Esophagus muscularis mucosa (tissue), 4 donors: ENCODE measurements around the gene NEU3.

ENCODE experiments used
- CTCF ChIP-seq, 3 experiments: fragments of 200-600 bp in 2 of 3; fragments of 450-650 bp in 1 of 3; sonication (generic) in 2 of 3; IDR thresholded peaks; one replicate each; pipeline ENCODE4 v1.5.1; 2017 to 2019; ENCODE audit warnings: antibody characterized with exemption in 3 of 3, mild to moderate bottlenecking in 2 of 3, moderate library complexity in 1 of 3
- EP300 ChIP-seq: sonication (generic); formaldehyde crosslinking; IDR thresholded peaks from one replicate; pipeline ENCODE4 v1.6.1; 2017; ENCODE audit warnings: antibody characterized with exemption
- POLR2A ChIP-seq: fragments of 450-650 bp; IDR thresholded peaks from one replicate; pipeline ENCODE4 v1.6.1; 2017; ENCODE audit warnings: antibody characterized with exemption, moderate library complexity, mild to moderate bottlenecking, low read depth
- POLR2AphosphoS5 ChIP-seq, 2 donors: sonication (generic); formaldehyde crosslinking; IDR thresholded peaks; one replicate each; pipeline ENCODE4 v1.6.1; 2017; ENCODE audit warnings: antibody characterized with exemption in 2 of 2

GRCh38 chr11:75000975-75001354 is 12.2 kb downstream of the NEU3 start:
- no peak for TF ChIP-seq CTCF (IDR thresholded peaks at IDR 0.05)
- TF ChIP-seq POLR2A, result no peak
- no peak for TF ChIP-seq POLR2AphosphoS5 (IDR thresholded peaks at IDR 0.05)
- TF ChIP-seq EP300, result no peak
